Skin of body (tissue), 3 donors: Measurements from ENCODE around the gene ADGRL1. TPM values are rescaled to one million over a fixed set of nuclear protein-coding genes. Genes with fewer than 3 reads are reported as not detected.

Experiments
- DNase-seq: peaks from one replicate; lab custom pipeline; 2025; lab: John Stamatoyannopoulos, UW
- small RNA-seq: library from RNA; depleted of rRNA; stranded (forward); fragments of <200 nt; gene quantifications from one replicate; pipeline ENCODE3, GENCODE V24; 2014; ENCODE audit warnings: low replicate concordance
- total RNA-seq: library from RNA; depleted of rRNA; stranded (reverse); fragments of >200 nt; gene quantifications from one replicate; pipeline ENCODE4 v1.2.3, GENCODE V29; 2014

Gene ADGRL1
- total RNA-seq, 1 donor from 2014 or later: 22.6 TPM

- DNase-seq: no peak
Measured at GRCh38 chr19:14112809-14113385, 93.1 kb downstream of the ADGRL1 start.

GRCh38 chr19:14112051-14112808 is 93.7 kb downstream of the ADGRL1 start:
- no peak for DNase-seq

- DNase-seq: no peak
Measured at GRCh38 chr19:14111486-14111885, 94.5 kb downstream of the ADGRL1 start.

- no peak for DNase-seq
Measured at GRCh38 chr19:14110650-14111049, 95.3 kb downstream of the ADGRL1 start.

GRCh38 chr19:14107581-14108461 is 98.1 kb downstream of the ADGRL1 start:
- DNase-seq: no peak

- DNase-seq: no peak
Measured at GRCh38 chr19:14106840-14107239, 99.1 kb downstream of the ADGRL1 start.

- DNase-seq: no peak
Measured at GRCh38 chr19:14105680-14106079, 100.3 kb downstream of the ADGRL1 start.

GRCh38 chr19:14103310-14103709 is 102.7 kb downstream of the ADGRL1 start:
- DNase-seq: no peak

- no peak for DNase-seq
Measured at GRCh38 chr19:14102756-14103155, 103.2 kb downstream of the ADGRL1 start.

- DNase-seq: no peak
Measured at GRCh38 chr19:14102102-14102696, 103.8 kb downstream of the ADGRL1 start.

- DNase-seq: no peak
Measured at GRCh38 chr19:14101003-14101545, 104.9 kb downstream of the ADGRL1 start.

Small RNA genes lying within 50 kb of the gene (small RNA-seq; reads per million reads assigned to genes)
- gene RN7SL231P: not detected

Other genes with a start within 250 kb of the ADGRL1 start
- gene RFX1, start 199.8 kb downstream of the ADGRL1 start, total RNA-seq: 3.9 TPM
- not detected for gene RLN3, start 178.0 kb downstream of the ADGRL1 start, total RNA-seq
- 4.7 TPM for gene IL27RA, start 174.4 kb downstream of the ADGRL1 start, total RNA-seq
- gene PALM3, start 144.1 kb downstream of the ADGRL1 start, total RNA-seq: 0.10 TPM
- 0.89 TPM for gene MISP3, start 133.4 kb downstream of the ADGRL1 start, total RNA-seq
- gene C19orf67, start 120.4 kb downstream of the ADGRL1 start, total RNA-seq: not detected
- 18.1 TPM for gene SAMD1, start 115.4 kb downstream of the ADGRL1 start, total RNA-seq
- 35.0 TPM for gene PRKACA, start 88.4 kb downstream of the ADGRL1 start, total RNA-seq
- 3.6 TPM for gene ASF1B, start 69.6 kb downstream of the ADGRL1 start, total RNA-seq
- 17.8 TPM for gene ADGRE5, start 175.3 kb upstream of the ADGRL1 start, total RNA-seq
- gene DDX39A, start 213.2 kb upstream of the ADGRL1 start, total RNA-seq: 42.0 TPM
- gene PKN1, start 227.1 kb upstream of the ADGRL1 start, total RNA-seq: 32.3 TPM